IPS-15b (cell line): Measurements from ENCODE around the gene NFE2L2.
"Not testable (repeated sequence)": the region's sequence is repeated elsewhere in the genome, so short reads cannot be mapped to it uniquely, and the experiment has no call there.

Experiments
- H3K27me3 ChIP-seq: one replicate; pipeline ENCODE4 v1.6.1; 2013; ENCODE audit warnings: low read length; ENCODE audit not compliant: control insufficient read depth, insufficient read depth
- H3K36me3 ChIP-seq: one replicate; pipeline ENCODE4 v1.6.1; 2013; ENCODE audit warnings: low read length; ENCODE audit not compliant: control insufficient read depth, insufficient read depth
- H3K4me1 ChIP-seq: one replicate; pipeline ENCODE4 v1.6.1; 2013; ENCODE audit warnings: mild to moderate bottlenecking, low read length; ENCODE audit not compliant: control insufficient read depth, insufficient read depth
- H3K4me3 ChIP-seq: one replicate; pipeline ENCODE4 v1.5.1; 2013; ENCODE audit warnings: low read depth, low read length
- H3K9ac ChIP-seq: one replicate; pipeline ENCODE4 v1.6.1; 2013; ENCODE audit warnings: low read depth, mild to moderate bottlenecking, low read length
- H3K9me3 ChIP-seq: one replicate; pipeline ENCODE4 v1.6.1; 2013; ENCODE audit warnings: mild to moderate bottlenecking, low read length; ENCODE audit not compliant: control insufficient read depth, insufficient read depth

The NFE2L2 gene

GRCh38 chr2:177275040-177275742 lies 10.7 kb upstream of the NFE2L2 start:
- no peaks in the 10 kb centered on the region for H3K36me3 ChIP-seq
- H3K4me3 ChIP-seq, result no peak overlapping the region
- H3K27me3 ChIP-seq, result no peaks in the 10 kb centered on the region
- no peaks in the 10 kb centered on the region for H3K9me3 ChIP-seq
- H3K9ac ChIP-seq, result no peak overlapping the region
- H3K4me1 ChIP-seq, result peaks cover 4% of the 10 kb centered on the region

GRCh38 chr2:177273408-177273807 lies 8.9 kb upstream of the NFE2L2 start:
- H3K36me3 ChIP-seq, result no peaks in the 10 kb centered on the region
- no peak overlapping the region for H3K9ac ChIP-seq
- H3K27me3 ChIP-seq, result no peaks in the 10 kb centered on the region
- H3K4me1 ChIP-seq, result peaks cover 4% of the 10 kb centered on the region
- no peaks in the 10 kb centered on the region for H3K9me3 ChIP-seq
- H3K4me3 ChIP-seq, result no peak overlapping the region

- no peaks in the 10 kb centered on the region for H3K36me3 ChIP-seq
- H3K4me1 ChIP-seq, result peaks cover 4% of the 10 kb centered on the region
- no peaks in the 10 kb centered on the region for H3K27me3 ChIP-seq
- no peak overlapping the region for H3K9ac ChIP-seq
- no peak overlapping the region for H3K4me3 ChIP-seq
- no peaks in the 10 kb centered on the region for H3K9me3 ChIP-seq
These were observed 8.2 kb upstream of the NFE2L2 start for GRCh38 chr2:177272765-177273164.

- Histone ChIP-seq H3K36me3 (no peaks in the 10 kb centered on the region), H3K9ac (no peak overlapping the region), H3K9me3 (no peaks in the 10 kb centered on the region), H3K4me1 (peaks cover 4% of the 10 kb centered on the region), H3K4me3 (no peak overlapping the region), H3K27me3 (no peaks in the 10 kb centered on the region)
These were observed 7.6 kb upstream of the NFE2L2 start for GRCh38 chr2:177271981-177272666.

GRCh38 chr2:177270531-177270930 lies 6.0 kb upstream of the NFE2L2 start:
- H3K27me3 ChIP-seq, result no peaks in the 10 kb centered on the region
- no peaks in the 10 kb centered on the region for H3K9me3 ChIP-seq
- no peak overlapping the region for H3K9ac ChIP-seq
- peaks cover 10% of the 10 kb centered on the region for H3K4me1 ChIP-seq
- no peak overlapping the region for H3K4me3 ChIP-seq
- no peaks in the 10 kb centered on the region for H3K36me3 ChIP-seq

- H3K36me3 ChIP-seq, result no peaks in the 10 kb centered on the region
- no peaks in the 10 kb centered on the region for H3K27me3 ChIP-seq
- H3K4me3 ChIP-seq, result no peak overlapping the region
- no peak overlapping the region for H3K9ac ChIP-seq
- H3K9me3 ChIP-seq, result no peaks in the 10 kb centered on the region
- H3K4me1 ChIP-seq, result peaks cover 10% of the 10 kb centered on the region
These were observed 4.4 kb upstream of the NFE2L2 start for GRCh38 chr2:177268901-177269300.

- no peak overlapping the region for H3K9ac ChIP-seq
- no peak overlapping the region for H3K4me3 ChIP-seq
- H3K4me1 ChIP-seq, result peaks cover 10% of the 10 kb centered on the region
- no peaks in the 10 kb centered on the region for H3K36me3 ChIP-seq
- no peaks in the 10 kb centered on the region for H3K27me3 ChIP-seq
- no peaks in the 10 kb centered on the region for H3K9me3 ChIP-seq
These were observed 3.8 kb upstream of the NFE2L2 start for GRCh38 chr2:177268187-177268871.

- H3K4me1 ChIP-seq, H3K27me3 ChIP-seq, H3K9me3 ChIP-seq, H3K9ac ChIP-seq, H3K4me3 ChIP-seq, H3K36me3 ChIP-seq: not testable (repeated sequence)
These were observed 2.4 kb upstream of the NFE2L2 start for GRCh38 chr2:177266955-177267354.

GRCh38 chr2:177265824-177266817 lies 1.6 kb upstream of the NFE2L2 start:
- H3K36me3 ChIP-seq, result no peaks in the 10 kb centered on the region
- no peak overlapping the region for H3K4me3 ChIP-seq
- no peaks in the 10 kb centered on the region for H3K9me3 ChIP-seq
- H3K9ac ChIP-seq, result peak overlapping the region; percentile 97
- no peaks in the 10 kb centered on the region for H3K27me3 ChIP-seq
- H3K4me1 ChIP-seq, result peaks cover 12% of the 10 kb centered on the region

GRCh38 chr2:177264209-177264692 lies 276 bp downstream of the NFE2L2 start:
- H3K27me3 ChIP-seq, result no peaks in the 10 kb centered on the region
- H3K9me3 ChIP-seq, result no peaks in the 10 kb centered on the region
- H3K4me1 ChIP-seq, result peaks cover 12% of the 10 kb centered on the region
- H3K36me3 ChIP-seq, result no peaks in the 10 kb centered on the region
- peak overlapping the region; percentile 79 for H3K4me3 ChIP-seq
- H3K9ac ChIP-seq, result peak overlapping the region; percentile 86
